RWPE2 (cell line): ENCODE measurements around the gene UBASH3A.

Source experiments
- ATAC-seq: fragments of 200-7000 bp; cut with Tn5 transposase; 3 replicates; pipeline ENCODE4 v1.9.1; 2021; ENCODE audit warnings: low read depth
- DNase-seq: peaks from one replicate; pipeline ENCODE4 v3.0.0-alpha.2; 2020; ENCODE audit warnings: low spot score
- H3K27ac ChIP-seq: fragments of 450-650 bp; 2 replicates; pipeline ENCODE4 v1.5.1; 2017; ENCODE audit warnings: mild to moderate bottlenecking; ENCODE audit not compliant: poor library complexity, severe bottlenecking
- H3K27me3 ChIP-seq: fragments of 250-450 bp; sonication (Bioruptor Pico); 2 replicates; pipeline ENCODE4 v1.5.1; 2021; ENCODE audit warnings: mild to moderate bottlenecking, moderate library complexity; ENCODE audit not compliant: insufficient read depth, poor library complexity, severe bottlenecking
- H3K36me3 ChIP-seq: fragments of 250-450 bp; sonication (Bioruptor Pico); 2 replicates; pipeline ENCODE4 v1.5.1; 2020; ENCODE audit warnings: low read depth, mild to moderate bottlenecking, moderate library complexity
- H3K4me1 ChIP-seq: fragments of 250-450 bp; sonication (Bioruptor Pico); 2 replicates; pipeline ENCODE4 v1.5.1; 2021; ENCODE audit warnings: mild to moderate bottlenecking, moderate library complexity; ENCODE audit not compliant: insufficient read depth, poor library complexity, severe bottlenecking
- H3K4me3 ChIP-seq: fragments of 250-450 bp; sonication (Bioruptor Pico); 2 replicates; pipeline ENCODE4 v1.5.1; 2021; ENCODE audit warnings: mild to moderate bottlenecking, moderate library complexity; ENCODE audit not compliant: severe bottlenecking
- H3K9me3 ChIP-seq: fragments of 250-450 bp; sonication (Bioruptor Pico); 2 replicates; pipeline ENCODE4 v1.5.1; 2021; ENCODE audit warnings: mild to moderate bottlenecking, moderate library complexity; ENCODE audit not compliant: severe bottlenecking
- CTCF ChIP-seq: fragments of 450-650 bp; IDR thresholded peaks from one replicate; pipeline ENCODE4 v1.5.1; 2017; ENCODE audit warnings: mild to moderate bottlenecking, moderate library complexity; ENCODE audit not compliant: poor library complexity, severe bottlenecking

Gene UBASH3A

GRCh38 chr21:42411891-42412635 is 8.4 kb downstream of the UBASH3A start:
- Histone ChIP-seq H3K27ac (no peak overlapping the region), H3K9me3 (no peaks in the 10 kb centered on the region), H3K36me3 (no peaks in the 10 kb centered on the region), H3K4me1 (peaks cover 8% of the 10 kb centered on the region), H3K4me3 (no peak overlapping the region), H3K27me3 (no peaks in the 10 kb centered on the region)
- DNase-seq = no peak
- no peak for TF ChIP-seq CTCF
- ATAC-seq = no peak

- H3K27ac ChIP-seq = no peak overlapping the region
- H3K4me1 ChIP-seq = peaks cover 8% of the 10 kb centered on the region
- no peak for ATAC-seq
- H3K4me3 ChIP-seq = no peak overlapping the region
- DNase-seq = no peak
- no peaks in the 10 kb centered on the region for H3K9me3 ChIP-seq
- no peaks in the 10 kb centered on the region for H3K27me3 ChIP-seq
- H3K36me3 ChIP-seq = no peaks in the 10 kb centered on the region
- no peak for TF ChIP-seq CTCF
Measured at GRCh38 chr21:42412636-42412933, 8.9 kb downstream of the UBASH3A start.

DNA sequence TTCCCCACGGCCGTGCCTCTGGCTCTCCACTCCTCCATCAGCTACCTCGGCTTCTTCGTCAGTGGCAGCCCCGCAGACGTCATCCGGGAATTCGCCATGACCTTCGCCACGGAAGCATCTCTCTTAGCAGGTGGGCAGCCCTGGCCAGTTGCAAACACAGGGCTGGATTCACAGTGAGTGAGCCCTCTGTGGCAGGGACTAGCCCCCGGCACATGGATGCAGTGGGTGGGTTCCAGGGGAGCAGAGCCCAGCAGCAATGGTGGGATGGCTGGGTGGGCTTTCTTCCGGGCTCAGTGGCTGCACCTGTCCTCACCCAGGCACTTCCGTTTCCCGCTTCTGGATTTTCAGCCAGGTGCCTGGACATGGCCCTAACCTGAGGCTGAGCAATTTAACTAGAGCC is 9.4 kb downstream of the UBASH3A start:
- no peaks in the 10 kb centered on the region for H3K9me3 ChIP-seq
- H3K36me3 ChIP-seq = no peaks in the 10 kb centered on the region
- no peaks in the 10 kb centered on the region for H3K27me3 ChIP-seq
- H3K4me1 ChIP-seq = peaks cover 8% of the 10 kb centered on the region
- TF ChIP-seq CTCF = no peak
- DNase-seq = no peak
- no peak overlapping the region for H3K27ac ChIP-seq
- ATAC-seq = no peak
- no peak overlapping the region for H3K4me3 ChIP-seq

DNA sequence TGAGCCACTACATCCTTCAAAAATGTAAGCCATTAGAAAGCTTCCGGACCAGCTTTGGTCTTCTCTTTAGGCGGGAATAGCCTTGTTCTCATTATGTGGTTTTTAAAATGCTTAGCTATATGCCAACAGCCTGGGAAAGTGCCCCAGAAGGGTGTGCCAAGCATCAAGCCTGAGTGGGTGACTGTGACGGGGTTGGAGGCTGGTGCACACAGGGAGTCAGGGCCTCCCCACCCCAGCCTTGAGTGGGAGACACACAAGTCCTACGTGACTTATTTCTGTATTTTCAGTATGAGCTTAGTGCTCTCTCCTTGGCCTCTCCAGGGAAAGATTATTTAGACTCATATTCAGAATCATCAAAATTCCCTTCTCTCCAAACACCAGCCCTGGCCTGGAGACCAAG is 9.8 kb downstream of the UBASH3A start:
- Histone ChIP-seq H3K36me3 (no peaks in the 10 kb centered on the region), H3K4me3 (no peak overlapping the region), H3K27me3 (no peaks in the 10 kb centered on the region), H3K27ac (no peak overlapping the region), H3K9me3 (no peaks in the 10 kb centered on the region), H3K4me1 (peaks cover 8% of the 10 kb centered on the region)
- TF ChIP-seq CTCF = no peak
- DNase-seq (no peak), ATAC-seq (no peak)

DNA sequence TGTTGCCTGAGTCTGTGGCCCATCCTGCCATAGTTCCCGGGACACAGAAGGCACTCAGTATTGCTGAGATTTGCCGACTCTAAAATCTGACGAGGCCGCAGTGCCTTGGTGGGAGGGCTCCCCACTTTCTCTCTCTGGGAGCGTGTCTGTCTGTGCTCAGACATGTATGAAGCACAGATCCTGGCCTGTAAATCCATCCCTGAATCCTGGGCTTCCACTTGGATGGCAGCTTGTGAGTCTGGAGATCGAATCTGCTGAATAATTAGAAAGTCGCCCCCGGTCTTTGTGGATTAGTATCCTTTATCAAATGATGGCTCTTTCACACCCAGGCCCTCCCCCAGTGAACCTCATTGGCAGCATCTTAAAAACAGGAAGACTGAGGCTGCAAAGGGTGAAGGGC is 10.4 kb downstream of the UBASH3A start:
- no peaks in the 10 kb centered on the region for H3K36me3 ChIP-seq
- no peaks in the 10 kb centered on the region for H3K9me3 ChIP-seq
- DNase-seq (no peak), ATAC-seq (no peak)
- no peak for TF ChIP-seq CTCF
- H3K27ac ChIP-seq = no peak overlapping the region
- H3K4me3 ChIP-seq = no peak overlapping the region
- H3K27me3 ChIP-seq = no peaks in the 10 kb centered on the region
- H3K4me1 ChIP-seq = peaks cover 8% of the 10 kb centered on the region
